ENCODE data around the gene MN1. TPM values are rescaled to one million over a fixed set of nuclear protein-coding genes. Genes with fewer than 3 reads are reported as not detected.

Gene MN1
- total RNA-seq, 1 experiment from 2014 or later: 4.5 TPM

- no peaks in the 10 kb centered on the region for H3K27me3 ChIP-seq (replicated peaks)
- H3K27ac ChIP-seq: no peak overlapping the region
- peaks cover 31% of the 10 kb centered on the region for H3K4me1 ChIP-seq (replicated peaks)
- no peak for DNase-seq (ENCODE audit: low read depth in 1 of 2, low spot score in 2 of 2)
- H3K4me3 ChIP-seq: no peak overlapping the region
- H3K36me3 ChIP-seq: peaks cover 7% of the 10 kb centered on the region; the same call in 1 of the 2 replicates
- H3K9me3 ChIP-seq (replicated peaks): no peaks in the 10 kb centered on the region
Observed at GRCh38 chr22:27778294-27779090, 23.1 kb downstream of the MN1 start.

DNA sequence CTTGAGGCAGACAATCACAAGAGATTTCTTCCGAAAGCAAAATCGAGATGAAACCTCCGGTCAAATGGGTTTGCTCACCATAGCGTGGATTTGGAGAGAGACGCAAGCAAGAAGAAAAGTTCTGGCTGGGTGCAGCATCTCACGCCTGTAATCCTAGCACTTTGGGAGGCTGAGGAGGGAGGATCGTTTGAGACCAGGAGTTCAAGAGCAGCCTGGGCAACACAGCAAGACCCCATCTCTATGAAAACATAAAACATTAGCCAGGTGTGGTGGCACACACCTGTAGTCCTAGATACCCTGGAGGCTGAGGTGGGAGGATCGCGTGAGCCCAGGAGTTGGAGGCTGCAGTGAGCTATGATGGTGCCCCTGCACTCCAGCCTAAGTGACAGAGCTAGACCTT, 24.4 kb downstream of the MN1 start:
- Histone ChIP-seq H3K9me3 (replicated peaks) (no peaks in the 10 kb centered on the region), H3K36me3 (peaks cover 7% of the 10 kb centered on the region; the same call in 1 of the 2 replicates), H3K27ac (peak overlapping the region; percentile 62; the same call in 1 of the 2 replicates), H3K27me3 (replicated peaks) (no peaks in the 10 kb centered on the region), H3K4me3 (no peak overlapping the region), H3K4me1 (replicated peaks) (peaks cover 31% of the 10 kb centered on the region)
- no peak for DNase-seq (ENCODE audit: low read depth in 1 of 2, low spot score in 2 of 2)

DNA sequence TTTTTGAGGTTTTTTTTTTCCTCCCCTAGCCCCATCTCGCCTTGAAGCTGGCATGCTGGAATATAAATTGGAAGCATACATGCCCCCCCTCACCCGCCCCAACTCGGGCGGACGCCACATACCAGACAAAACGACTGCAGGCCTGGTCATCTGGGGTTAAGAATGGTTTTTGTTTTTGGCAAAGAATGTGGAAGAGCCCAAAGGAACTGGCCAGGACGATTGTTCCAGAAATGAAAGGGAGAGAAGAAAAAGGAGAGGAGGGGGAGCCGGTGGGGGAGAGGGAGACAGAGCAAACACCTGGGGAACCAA, 25.0 kb downstream of the MN1 start:
- peak in 1 of 2 experiments; percentile 59 for DNase-seq (ENCODE audit: low read depth in 1 of 2, low spot score in 2 of 2)
- Histone ChIP-seq H3K4me3 (no peak overlapping the region), H3K27me3 (replicated peaks) (no peaks in the 10 kb centered on the region), H3K4me1 (replicated peaks) (peaks cover 31% of the 10 kb centered on the region), H3K27ac (peak overlapping the region; percentile 62; the same call in 1 of the 2 replicates), H3K36me3 (peaks cover 7% of the 10 kb centered on the region; the same call in 1 of the 2 replicates), H3K9me3 (replicated peaks) (no peaks in the 10 kb centered on the region)

GRCh38 chr22:27775758-27776649, 25.6 kb downstream of the MN1 start:
- DNase-seq (ENCODE audit: low read depth in 1 of 2, low spot score in 2 of 2): no peak
- H3K27ac ChIP-seq: peak overlapping the region; percentile 62
- no peak overlapping the region for H3K4me3 ChIP-seq

DNA sequence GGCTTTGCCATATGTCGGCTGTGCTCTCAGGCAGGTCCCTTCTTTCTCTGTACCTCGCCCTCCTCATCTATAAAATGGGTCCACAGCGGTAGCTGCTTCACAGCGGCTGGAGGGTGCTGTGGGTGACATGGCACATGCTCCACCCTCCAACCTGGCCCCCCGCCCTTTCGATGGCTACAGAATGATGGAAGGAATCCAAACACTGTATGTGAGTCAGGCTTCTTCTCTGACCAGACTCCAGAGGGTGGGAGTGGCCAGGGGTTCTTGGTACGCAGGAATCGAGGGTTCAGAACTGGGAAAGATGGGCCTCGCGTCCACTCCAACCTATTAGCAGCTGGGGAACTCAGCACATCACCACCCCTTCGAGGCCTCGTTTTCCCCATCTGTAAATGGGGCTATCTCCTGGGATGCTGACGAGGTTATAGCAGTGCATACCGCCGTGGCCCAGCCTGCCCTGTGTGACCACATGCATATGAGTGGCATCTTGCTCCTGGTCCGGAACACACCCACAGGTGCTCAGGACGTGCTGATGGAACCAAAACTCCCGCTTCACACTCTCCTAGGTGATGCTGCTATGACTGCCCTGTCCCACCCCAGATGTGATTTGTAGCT, 26.4 kb downstream of the MN1 start:
- 0 out of 2 replicates have a peak, but pooled peaks cover 3% of the 10 kb centered on the region for H3K36me3 ChIP-seq
- H3K9me3 ChIP-seq (replicated peaks): no peaks in the 10 kb centered on the region
- H3K27ac ChIP-seq: no peak overlapping the region
- H3K4me3 ChIP-seq: no peak overlapping the region
- H3K4me1 ChIP-seq (replicated peaks): peaks cover 31% of the 10 kb centered on the region
- no peaks in the 10 kb centered on the region for H3K27me3 ChIP-seq (replicated peaks)
- no peak for DNase-seq (ENCODE audit: low read depth in 1 of 2, low spot score in 2 of 2)

More at GRCh38 chr22:27775758-27776649, 25.6 kb downstream of the MN1 start:
- Histone ChIP-seq H3K27me3 (replicated peaks) (no peaks in the 10 kb centered on the region), H3K4me1 (replicated peaks) (peaks cover 31% of the 10 kb centered on the region), H3K9me3 (replicated peaks) (no peaks in the 10 kb centered on the region), H3K36me3 (0 out of 2 replicates have a peak, but pooled peaks cover 3% of the 10 kb centered on the region)

GRCh38 chr22:27774200-27774599, 27.4 kb downstream of the MN1 start:
- Histone ChIP-seq H3K4me1 (replicated peaks) (peaks cover 25% of the 10 kb centered on the region), H3K9me3 (replicated peaks) (no peaks in the 10 kb centered on the region), H3K27ac (no peak overlapping the region), H3K4me3 (no peak overlapping the region), H3K36me3 (0 out of 2 replicates have a peak, but pooled peaks cover 3% of the 10 kb centered on the region), H3K27me3 (replicated peaks) (no peaks in the 10 kb centered on the region)
- no peak for DNase-seq (ENCODE audit: low read depth in 1 of 2, low spot score in 2 of 2)

DNA sequence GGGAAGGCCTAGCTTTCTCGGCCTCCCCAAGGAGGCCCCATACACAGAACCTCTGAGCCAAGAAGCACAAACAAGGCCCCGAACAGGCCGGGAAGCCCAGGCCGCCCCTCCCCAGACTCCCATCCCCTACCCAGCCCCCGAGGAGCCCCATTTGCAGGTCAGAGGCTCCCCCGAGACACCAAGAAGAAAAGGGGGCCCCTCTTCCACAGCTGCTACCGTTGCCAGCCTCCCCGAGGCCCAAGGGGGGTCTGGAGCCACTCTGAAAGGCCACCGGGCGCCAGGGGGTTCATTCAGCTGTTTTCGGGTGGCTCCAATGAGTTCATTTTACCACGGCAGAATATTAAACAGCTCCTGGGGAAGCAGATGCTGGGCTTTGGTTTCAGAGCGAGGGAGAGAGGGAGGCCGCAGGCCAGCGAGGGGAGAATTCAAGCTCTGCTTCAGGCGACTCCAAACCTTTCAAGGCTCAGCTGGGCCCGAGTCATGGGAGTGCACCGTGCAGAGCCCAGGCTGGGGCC, 28.5 kb downstream of the MN1 start:
- Histone ChIP-seq H3K27me3 (replicated peaks) (no peaks in the 10 kb centered on the region), H3K9me3 (replicated peaks) (no peaks in the 10 kb centered on the region), H3K36me3 (0 out of 2 replicates have a peak, but pooled peaks cover 3% of the 10 kb centered on the region), H3K4me1 (replicated peaks) (peaks cover 24% of the 10 kb centered on the region), H3K27ac (no peak overlapping the region), H3K4me3 (no peak overlapping the region)
- DNase-seq (ENCODE audit: low read depth in 1 of 2, low spot score in 2 of 2): no peak

GRCh38 chr22:27772081-27772983, 29.2 kb downstream of the MN1 start:
- Histone ChIP-seq H3K4me1 (replicated peaks) (peaks cover 21% of the 10 kb centered on the region), H3K27me3 (replicated peaks) (no peaks in the 10 kb centered on the region), H3K9me3 (replicated peaks) (no peaks in the 10 kb centered on the region), H3K4me3 (no peak overlapping the region), H3K36me3 (0 out of 2 replicates have a peak, but pooled peaks cover 3% of the 10 kb centered on the region), H3K27ac (no peak overlapping the region)
- no peak for DNase-seq (ENCODE audit: low read depth in 1 of 2, low spot score in 2 of 2)

GRCh38 chr22:27771637-27772036, 29.9 kb downstream of the MN1 start:
- Histone ChIP-seq H3K27me3 (replicated peaks) (no peaks in the 10 kb centered on the region), H3K36me3 (0 out of 2 replicates have a peak, but pooled peaks cover 3% of the 10 kb centered on the region), H3K9me3 (replicated peaks) (no peaks in the 10 kb centered on the region), H3K4me1 (replicated peaks) (peaks cover 15% of the 10 kb centered on the region), H3K4me3 (no peak overlapping the region), H3K27ac (no peak overlapping the region)
- DNase-seq (ENCODE audit: low read depth in 1 of 2, low spot score in 2 of 2): no peak

DNA sequence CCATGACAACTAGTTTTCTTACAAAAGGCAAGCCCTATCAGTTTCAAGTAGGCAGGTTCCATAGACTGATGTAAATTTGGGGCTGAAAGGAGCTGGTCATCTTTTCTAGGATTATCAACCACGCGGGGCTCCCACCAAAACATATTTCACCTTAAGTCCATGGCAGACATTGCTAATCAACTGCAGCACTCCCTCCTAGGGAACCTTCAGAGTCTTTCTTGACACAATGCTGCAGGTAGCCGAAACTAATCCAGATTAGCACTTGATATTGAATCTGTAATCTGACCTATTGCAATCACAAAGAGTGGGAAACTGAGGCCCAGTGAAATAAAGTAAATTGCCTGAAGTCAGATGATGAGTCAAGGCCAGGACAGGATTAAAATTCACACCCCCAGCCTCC, 32.5 kb downstream of the MN1 start:
- no peak for DNase-seq (ENCODE audit: low read depth in 1 of 2, low spot score in 2 of 2)
- Histone ChIP-seq H3K9me3 (replicated peaks) (no peaks in the 10 kb centered on the region; the same call in 1 of the 2 replicates), H3K27ac (no peak overlapping the region), H3K36me3 (no peaks in the 10 kb centered on the region), H3K4me3 (no peak overlapping the region), H3K4me1 (replicated peaks) (no peaks in the 10 kb centered on the region), H3K27me3 (replicated peaks) (no peaks in the 10 kb centered on the region)

DNA sequence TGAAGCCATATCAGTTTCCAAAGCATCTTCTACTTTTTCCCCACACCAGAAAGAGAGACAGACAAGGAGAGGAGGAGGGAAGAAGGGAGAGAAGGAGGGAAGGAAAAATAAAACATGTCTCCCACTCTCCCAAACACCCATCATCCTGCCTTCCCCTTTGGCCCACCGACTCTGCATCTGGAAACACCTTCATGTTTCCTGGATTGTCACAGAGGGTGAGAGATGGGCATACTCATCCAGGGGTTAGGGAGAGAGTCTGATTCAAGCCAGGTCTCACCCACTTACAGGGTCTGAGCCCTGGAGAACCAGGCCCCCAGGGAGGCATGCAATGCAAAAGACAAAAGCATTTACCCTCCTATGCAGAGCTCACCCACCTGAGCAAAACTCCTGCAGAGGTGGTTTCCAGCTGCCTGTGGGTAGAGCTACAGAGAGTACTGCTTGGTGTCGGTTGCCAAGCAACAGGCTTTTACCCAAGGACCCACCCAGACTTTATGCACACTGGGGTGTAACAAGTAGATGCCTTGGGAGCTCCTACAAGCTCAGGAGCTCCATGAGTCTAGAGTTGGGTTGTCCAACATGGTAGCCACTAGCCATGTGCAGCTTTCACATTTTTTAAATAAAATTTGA, 33.4 kb downstream of the MN1 start:
- Histone ChIP-seq H3K4me1 (replicated peaks) (no peaks in the 10 kb centered on the region), H3K36me3 (no peaks in the 10 kb centered on the region), H3K4me3 (no peak overlapping the region), H3K27me3 (replicated peaks) (no peaks in the 10 kb centered on the region), H3K9me3 (replicated peaks) (no peaks in the 10 kb centered on the region; the same call in 1 of the 2 replicates), H3K27ac (no peak overlapping the region)
- DNase-seq (ENCODE audit: low read depth in 1 of 2, low spot score in 2 of 2): no peak

DNA sequence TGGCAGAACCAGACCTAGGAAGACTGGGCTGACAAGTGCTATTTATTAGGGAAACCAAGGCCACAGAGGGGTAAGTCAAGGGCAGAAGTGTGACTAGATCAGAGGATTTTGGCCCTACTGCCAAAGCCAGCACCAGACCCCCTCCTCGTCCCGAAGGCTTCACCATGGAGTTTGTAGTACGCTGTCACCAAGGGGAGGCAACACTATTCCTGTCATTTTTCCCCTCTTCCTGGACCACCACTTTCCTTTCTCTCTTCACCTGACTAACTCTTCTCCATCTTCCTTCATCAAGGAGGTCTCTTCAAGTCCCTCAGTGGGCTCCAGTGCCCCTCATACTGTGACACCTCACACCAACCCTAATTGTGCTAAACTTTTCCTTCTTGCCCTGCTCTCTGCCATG, 34.9 kb downstream of the MN1 start:
- Histone ChIP-seq H3K27me3 (replicated peaks) (no peaks in the 10 kb centered on the region), H3K4me1 (replicated peaks) (no peaks in the 10 kb centered on the region), H3K4me3 (no peak overlapping the region), H3K36me3 (no peaks in the 10 kb centered on the region), H3K27ac (no peak overlapping the region), H3K9me3 (replicated peaks) (no peaks in the 10 kb centered on the region; the same call in 1 of the 2 replicates)
- DNase-seq (ENCODE audit: low read depth in 1 of 2, low spot score in 2 of 2): no peak

Data from SJSA1 (cell line).